Activated CD8-positive, alpha-beta memory T cell treated with anti-CD3 and anti-CD28 coated beads, Interleukin-2, amount 50 U/mL, for 24 hours (primary cell): Measurements from ENCODE around the gene INTS11.
"Not testable (repeated sequence)": the region's sequence is repeated elsewhere in the genome, so short reads cannot be mapped to it uniquely, and the experiment has no call there.

Source experiments
- DNase-seq: peaks from one replicate; pipeline ENCODE4 v3.0.0-alpha.2; 2020; ENCODE audit errors: extremely low read depth

INTS11 gene

DNA sequence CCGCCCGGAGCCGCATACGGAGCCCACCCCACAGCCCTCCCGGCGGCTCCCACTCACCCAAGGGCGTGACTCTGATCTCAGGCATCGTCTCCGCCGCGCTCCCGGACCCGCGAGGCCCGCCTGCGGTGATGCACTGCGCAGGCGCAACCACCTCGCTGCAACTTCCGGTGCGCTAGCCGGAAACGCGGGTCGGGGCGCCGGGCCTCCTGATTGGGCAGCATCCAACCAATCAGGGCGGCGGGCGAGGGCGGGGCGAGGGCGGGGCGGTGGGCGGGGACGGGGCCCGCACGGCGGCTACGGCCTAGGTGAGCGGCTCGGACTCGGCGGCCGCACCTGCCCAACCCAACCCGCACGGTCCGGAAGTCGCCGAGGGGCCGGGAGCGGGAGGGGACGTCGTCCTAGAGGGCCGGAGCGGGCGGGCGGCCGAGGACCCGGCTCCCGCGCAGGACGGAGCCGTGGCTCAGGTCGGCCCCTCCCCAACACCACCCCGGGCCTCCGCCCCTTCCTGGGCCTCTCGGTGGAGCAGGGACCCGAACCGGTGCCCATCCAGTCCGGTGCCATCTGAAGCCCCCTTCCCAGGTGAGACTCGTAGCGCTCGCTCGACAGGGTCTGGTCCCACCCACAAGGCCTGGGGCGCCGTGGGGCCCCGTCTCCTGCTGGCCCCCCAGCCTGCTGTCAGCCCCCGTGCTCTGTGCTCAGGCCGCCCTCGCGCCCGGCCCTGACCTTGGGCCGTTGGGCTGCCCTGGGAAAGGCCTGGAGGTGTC is at the start of gene INTS11, which contains the start of gene CPTP:
Gene INTS11 (minus strand): TSS at position 137 of the 764 bp plus-strand sequence. CDS start 52 bp downstream, at position 85.
Gene CPTP (plus strand): TSS at position 279 of the 764 bp plus-strand sequence. CDS start 2,109 bp downstream, outside the sequence.
- peak; percentile 86 for DNase-seq

GRCh38 chr1:1373815-1374588 is 49.5 kb upstream of the INTS11 start:
- DNase-seq: no peak

GRCh38 chr1:1373051-1373814 is 48.8 kb upstream of the INTS11 start:
- no peak for DNase-seq

- DNase-seq: peak; percentile 37
These were observed 47.6 kb upstream of the INTS11 start for GRCh38 chr1:1371746-1372711.

- DNase-seq: no peak
These were observed 46.9 kb upstream of the INTS11 start for GRCh38 chr1:1371364-1371745.

- DNase-seq: no peak
These were observed 46.4 kb upstream of the INTS11 start for GRCh38 chr1:1370771-1371300.

DNA sequence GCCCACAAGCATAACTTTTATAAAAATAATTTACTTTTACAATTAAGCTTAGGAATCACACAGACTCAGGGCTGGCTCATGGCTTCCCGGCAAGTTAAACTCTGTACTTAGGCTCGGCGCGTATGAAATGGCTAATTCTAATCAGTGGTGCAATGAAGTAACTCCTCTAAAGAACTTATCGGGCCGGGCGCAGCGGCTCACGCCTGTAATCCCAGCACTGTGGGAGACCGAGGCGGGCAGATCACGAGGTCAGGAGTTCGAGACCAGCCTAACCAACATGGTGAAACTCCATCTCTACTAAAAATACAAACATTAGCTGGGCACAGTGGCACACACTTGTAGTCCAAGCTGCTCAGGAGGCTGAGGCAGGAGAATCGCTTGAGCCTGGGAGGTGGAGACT is 45.6 kb upstream of the INTS11 start:
- DNase-seq: not testable (repeated sequence)

- no peak for DNase-seq
These were observed 42.9 kb upstream of the INTS11 start for GRCh38 chr1:1367315-1367714.

DNA sequence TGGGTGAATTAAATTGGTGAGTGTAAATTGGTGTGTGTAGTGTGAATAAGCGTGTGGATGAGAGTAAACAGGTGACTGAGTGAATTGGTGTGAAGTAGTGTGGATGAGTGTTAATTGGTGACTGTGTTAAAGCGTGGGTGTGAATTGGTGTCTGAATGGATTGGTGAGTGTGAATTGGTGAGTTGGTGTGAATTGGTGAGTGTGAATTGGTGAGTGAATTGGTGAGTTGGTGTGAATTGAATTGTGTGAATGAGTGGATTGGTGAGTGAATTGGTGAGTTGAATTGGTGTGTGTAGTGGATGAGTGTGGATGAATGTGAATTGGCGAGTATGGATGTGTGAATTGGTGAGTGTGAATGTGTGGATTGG is 42.2 kb upstream of the INTS11 start:
- no peak for DNase-seq

DNA sequence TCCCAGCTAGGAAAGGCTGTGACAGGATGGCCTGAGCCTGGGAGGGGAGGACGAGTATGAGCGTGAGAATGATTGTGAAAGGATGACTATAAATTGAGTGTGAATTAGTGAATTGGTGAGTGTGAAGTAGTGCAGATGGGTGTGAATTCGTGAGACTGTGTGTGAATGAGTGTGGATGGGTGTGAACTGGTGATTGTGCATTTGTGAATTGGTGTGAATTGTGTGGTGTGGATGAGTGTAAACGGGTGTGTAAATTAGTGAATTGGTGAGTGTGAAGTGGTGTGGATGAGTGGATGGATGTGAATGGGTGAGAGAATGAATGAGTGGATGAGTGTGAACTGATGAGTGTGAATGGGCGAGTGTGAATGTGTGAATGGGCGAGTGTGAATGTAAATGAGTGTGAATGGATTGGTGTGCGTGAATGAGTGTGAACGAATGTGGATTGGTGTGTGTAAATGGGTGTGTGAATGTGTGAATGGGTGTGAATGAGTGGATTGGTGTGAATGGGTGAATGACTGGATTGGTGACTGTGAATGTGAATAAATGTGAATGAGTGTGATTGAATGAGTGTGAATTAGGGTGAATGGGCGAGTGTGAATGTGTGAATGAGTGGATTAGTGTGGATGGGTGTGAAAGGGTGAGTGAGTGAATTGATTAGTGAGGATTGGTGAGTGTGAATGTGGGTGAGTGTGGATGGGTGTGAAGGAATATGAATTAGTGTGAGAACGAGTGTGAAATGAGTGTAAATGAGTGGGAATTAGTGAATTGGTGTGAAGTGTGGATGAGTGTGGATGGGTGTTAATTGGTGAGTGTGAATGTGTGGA is 41.6 kb upstream of the INTS11 start:
- DNase-seq: no peak

DNA sequence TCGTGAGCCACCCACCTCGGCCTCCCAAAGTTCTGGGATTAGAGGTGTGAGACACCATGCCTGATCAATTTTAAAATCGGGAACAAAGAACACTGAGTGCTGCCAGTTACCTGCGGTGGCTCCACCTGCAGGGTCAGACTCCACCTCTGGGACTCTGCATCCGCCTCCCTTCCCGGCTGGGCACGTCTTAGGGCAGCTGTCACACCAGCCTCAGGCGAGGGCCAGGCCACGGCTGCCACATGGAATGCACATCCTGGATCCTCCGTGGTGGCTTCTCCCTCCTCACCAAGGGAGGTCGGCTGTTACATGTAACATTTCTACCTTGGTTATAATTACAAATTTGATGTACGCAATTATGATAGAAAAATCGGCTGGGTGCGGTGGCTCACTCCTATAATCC is 39.8 kb upstream of the INTS11 start:
- no peak for DNase-seq

DNA sequence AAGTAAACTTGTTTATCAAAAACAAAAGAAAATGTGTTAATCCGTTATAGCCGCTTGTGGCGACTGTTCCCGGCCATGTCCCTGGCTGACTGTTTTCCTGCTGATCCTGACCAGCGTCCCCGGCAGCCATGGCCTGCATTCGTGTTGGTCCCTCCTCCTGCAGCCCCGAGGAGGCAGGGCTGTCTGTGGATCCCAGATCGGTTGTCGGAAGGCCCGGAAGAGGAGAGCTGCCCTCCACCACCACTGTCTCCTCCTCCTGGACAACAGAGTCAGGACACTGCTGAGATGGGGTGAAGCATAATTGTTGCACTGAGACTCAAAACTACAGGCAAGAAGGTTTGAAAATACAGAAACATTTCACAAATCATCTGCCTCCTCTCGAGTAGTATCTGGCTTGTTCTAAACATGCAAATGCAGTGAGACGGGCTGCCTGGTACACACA is 37.5 kb upstream of the INTS11 start:
- DNase-seq: no peak

DNA sequence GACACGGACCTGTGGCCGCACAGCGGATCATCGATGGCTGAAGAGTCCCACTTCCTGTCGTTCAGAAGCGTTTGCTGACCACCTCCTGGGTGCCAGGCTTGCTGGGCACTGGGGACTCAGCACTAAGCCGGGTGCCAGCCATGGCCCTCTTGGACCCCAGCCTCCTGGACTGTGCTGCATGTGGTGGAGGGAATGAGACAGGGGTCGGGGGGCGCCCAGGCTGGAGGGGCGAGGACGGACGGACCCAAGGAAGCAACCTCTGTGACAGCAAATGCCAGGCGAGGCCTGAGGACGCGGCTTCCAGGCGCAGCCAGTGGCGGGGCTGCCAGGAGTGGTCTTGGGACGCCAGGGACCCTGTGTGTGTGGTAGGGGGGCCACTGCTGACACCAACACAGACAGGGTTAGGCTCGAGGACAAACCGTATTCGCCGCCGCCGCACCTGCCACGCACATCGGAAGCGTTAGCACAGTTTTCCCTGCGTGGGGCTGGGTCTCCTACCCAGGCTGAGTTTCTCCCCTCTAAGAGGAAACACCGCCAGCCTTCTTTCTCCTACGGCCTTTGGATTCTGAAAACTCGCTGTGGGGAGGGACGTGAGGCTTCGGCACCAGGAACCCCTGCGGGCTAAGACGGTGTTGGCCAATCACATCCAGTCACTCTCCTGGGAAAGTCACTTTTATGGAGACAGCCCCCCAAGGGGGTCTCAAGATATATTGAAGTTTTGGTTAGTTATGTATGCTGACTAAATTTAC is 36.9 kb upstream of the INTS11 start:
- no peak for DNase-seq

DNA sequence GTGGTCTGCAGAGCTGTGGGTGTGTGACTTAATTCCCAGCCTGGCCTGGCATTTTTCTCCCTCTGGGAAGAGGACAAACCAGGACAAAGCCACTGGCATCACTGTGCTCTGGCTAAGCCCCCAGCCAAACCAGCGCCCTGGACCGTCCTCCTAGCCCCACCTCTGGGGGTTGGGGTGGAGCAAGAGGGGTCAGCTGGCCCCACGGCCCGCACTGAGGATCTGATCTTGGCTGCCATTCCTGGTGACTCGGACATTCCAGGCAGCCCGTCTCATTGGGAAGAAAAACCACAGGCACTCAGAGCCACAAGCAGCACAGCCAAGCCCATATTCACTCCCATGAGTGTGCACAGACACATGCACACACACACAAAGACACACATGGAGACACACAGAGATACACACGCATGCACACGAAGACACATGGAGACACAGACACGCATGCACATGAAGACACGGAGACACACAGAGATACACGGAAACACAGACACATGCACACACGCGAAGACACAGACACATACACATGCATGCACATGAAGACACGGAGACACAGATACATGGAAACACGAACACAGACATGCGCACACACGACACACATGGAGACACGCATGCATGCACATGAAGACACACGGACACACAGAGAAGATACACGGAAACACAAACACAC is 36.2 kb upstream of the INTS11 start:
- no peak for DNase-seq

GRCh38 chr1:1359664-1360468 is 35.4 kb upstream of the INTS11 start:
- no peak for DNase-seq

DNA sequence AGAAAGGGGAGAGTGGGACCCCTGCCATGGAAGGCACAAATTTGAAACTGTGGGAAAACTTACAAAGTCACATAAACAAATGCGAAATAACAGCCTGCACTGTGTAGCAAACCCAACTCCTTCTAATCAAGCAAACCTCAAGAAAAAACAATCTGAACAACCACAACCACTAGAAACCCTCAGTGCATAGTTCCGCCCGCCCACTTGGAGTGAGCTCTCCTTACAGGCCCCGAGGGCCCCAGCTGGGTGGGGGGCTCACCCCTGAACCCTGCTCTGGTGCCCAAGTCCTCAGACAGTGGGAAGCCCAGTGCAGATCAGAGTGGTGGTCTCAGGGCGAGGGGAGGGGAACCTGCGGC is 34.8 kb upstream of the INTS11 start:
- no peak for DNase-seq

- DNase-seq: no peak
These were observed 34.2 kb upstream of the INTS11 start, which contains the start of gene MXRA8 for GRCh38 chr1:1358433-1359271. Gene MXRA8, minus strand, starts transcription at chr1:1358555. Its CDS starts 51 bp downstream, at chr1:1358504.
